PFSK-1 (cell line): Measurements from ENCODE around the gene LGALS7.

Experiments
- POLR2AphosphoS5 ChIP-seq: IDR thresholded peaks from 2 replicates; pipeline ENCODE4 v1.6.1; 2012; ENCODE audit warnings: low read depth, mild to moderate bottlenecking, control low read depth, low read length, moderate library complexity
- TAF1 ChIP-seq: IDR thresholded peaks from 2 replicates; pipeline ENCODE4 v1.6.1; 2012; ENCODE audit warnings: low read length, control low read depth, borderline replicate concordance; ENCODE audit not compliant: insufficient read depth
- TF ChIP-seq, protein P1 (sequence below), 2 experiments: IDR thresholded peaks; 2 replicates each; pipeline versions ENCODE4 v1.6.1 to v1.8.0; 2011 to 2012; ENCODE audit warnings: low read depth in 2 of 2, low read length in 2 of 2, control low read depth in 1 of 2, inconsistent platforms in 1 of 2, mild to moderate bottlenecking in 1 of 2, moderate library complexity in 1 of 2; ENCODE audit not compliant: insufficient read depth in 1 of 2

DNA sequence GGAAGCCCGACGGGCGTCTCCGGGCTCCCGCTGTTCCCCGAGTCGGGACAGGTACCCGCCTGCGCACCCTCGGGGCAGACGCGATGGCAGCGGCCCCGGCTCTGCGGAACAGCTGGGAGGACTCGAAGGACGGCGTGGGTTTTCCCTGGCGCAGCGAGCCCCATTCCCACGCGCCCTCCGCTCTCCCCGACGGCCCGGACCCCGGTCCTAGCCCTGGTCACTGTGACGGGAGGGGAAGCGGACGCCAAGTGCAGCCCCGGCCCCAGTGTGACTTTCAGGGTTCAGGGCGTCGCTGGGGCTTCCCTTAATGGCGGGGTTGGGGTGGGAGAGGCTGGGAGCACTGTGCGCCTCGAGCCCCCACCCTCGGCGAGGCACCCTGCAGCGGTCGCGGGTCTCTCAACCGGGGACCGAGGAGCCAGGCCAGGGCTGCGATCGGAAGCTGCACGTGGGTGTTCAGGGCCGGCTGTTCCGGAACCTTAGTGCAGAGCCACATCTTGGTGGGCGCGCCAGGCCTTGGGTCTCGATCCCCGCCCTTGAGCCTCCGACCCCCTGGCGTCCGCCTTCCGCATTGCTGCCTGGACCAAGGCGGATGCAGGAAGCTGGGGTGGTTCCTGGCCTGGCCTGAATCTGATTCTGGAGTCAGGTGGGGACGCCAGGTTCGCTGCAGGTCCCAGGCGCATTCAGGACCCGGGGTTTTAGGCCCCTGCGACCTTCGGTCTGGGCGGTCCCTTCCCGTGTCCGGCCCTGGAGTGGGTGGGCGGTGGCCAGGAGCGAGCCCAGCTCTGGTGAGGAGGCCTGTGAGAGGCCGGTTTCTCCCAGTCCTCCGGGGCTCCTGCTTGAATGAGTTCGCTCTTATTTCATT lies 19.2 kb upstream of the LGALS7 start:
- TF ChIP-seq, protein P1, sequence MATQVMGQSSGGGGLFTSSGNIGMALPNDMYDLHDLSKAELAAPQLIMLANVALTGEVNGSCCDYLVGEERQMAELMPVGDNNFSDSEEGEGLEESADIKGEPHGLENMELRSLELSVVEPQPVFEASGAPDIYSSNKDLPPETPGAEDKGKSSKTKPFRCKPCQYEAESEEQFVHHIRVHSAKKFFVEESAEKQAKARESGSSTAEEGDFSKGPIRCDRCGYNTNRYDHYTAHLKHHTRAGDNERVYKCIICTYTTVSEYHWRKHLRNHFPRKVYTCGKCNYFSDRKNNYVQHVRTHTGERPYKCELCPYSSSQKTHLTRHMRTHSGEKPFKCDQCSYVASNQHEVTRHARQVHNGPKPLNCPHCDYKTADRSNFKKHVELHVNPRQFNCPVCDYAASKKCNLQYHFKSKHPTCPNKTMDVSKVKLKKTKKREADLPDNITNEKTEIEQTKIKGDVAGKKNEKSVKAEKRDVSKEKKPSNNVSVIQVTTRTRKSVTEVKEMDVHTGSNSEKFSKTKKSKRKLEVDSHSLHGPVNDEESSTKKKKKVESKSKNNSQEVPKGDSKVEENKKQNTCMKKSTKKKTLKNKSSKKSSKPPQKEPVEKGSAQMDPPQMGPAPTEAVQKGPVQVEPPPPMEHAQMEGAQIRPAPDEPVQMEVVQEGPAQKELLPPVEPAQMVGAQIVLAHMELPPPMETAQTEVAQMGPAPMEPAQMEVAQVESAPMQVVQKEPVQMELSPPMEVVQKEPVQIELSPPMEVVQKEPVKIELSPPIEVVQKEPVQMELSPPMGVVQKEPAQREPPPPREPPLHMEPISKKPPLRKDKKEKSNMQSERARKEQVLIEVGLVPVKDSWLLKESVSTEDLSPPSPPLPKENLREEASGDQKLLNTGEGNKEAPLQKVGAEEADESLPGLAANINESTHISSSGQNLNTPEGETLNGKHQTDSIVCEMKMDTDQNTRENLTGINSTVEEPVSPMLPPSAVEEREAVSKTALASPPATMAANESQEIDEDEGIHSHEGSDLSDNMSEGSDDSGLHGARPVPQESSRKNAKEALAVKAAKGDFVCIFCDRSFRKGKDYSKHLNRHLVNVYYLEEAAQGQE (IDR thresholded peaks at IDR 0.05; ENCODE audit: insufficient read depth in 1 of 2, low read depth in 2 of 2, low read length in 2 of 2): no peak
- no peak for TF ChIP-seq TAF1
- no peak for TF ChIP-seq POLR2AphosphoS5
